Measurements from ENCODE around the gene FRY. TPM values are rescaled to one million over a fixed set of nuclear protein-coding genes. Genes with fewer than 3 reads are reported as not detected.

The FRY gene
- total RNA-seq, 2 experiments from 2014 or later: 3.0 to 7.0 TPM

- intact Hi-C loops (cut with micrococcal nuclease; ENCODE audit: unreplicated experiment): no loop called here
Measured at GRCh38 chr13:32202268-32202667, 170.7 kb downstream of the FRY start.

DNA sequence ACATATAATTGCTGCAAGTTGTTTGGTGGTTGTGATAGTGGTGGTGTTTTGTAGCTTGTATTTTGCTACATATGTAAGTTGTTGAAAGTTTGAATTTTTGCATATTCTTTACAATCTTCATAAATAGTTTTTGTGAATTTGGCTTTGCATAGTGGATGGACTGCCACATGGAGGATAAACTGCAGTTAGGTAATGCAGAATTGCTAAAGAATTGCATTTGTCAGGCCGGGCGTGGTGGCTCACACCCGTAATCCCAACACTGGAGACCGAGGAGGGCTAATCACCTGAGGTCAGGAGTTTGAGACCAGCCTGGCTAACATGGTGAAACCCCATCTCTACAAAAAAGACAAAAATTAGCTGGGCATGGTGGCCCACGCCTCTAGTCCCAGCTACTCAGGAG is 171.6 kb downstream of the FRY start:
- TF ChIP-seq EZH2phosphoT487 (IDR thresholded peaks at IDR 0.05; ENCODE audit: borderline replicate concordance, low read depth, low read length): no peak
- no peak for TF ChIP-seq CTCF (conservative IDR thresholded peaks at IDR 0.05; ENCODE audit: low read length)
- POLR2A ChIA-PET: interaction anchor here (3.2 kb wide), 1 partner anchor 12 kb away, joined by 10 read pairs; no protein-coding TSS in a partner anchor
- no peak overlapping the region for H2AFZ ChIP-seq (ENCODE audit: low read length)
- no peaks in the 10 kb centered on the region for H3K9me3 ChIP-seq (ENCODE audit: low read length)
- H3K4me3 ChIP-seq (ENCODE audit: low read depth, low read length, poor library complexity, severe bottlenecking): no peak overlapping the region
- CTCF ChIA-PET (ENCODE audit: unreplicated experiment): no interaction called here
- no peak overlapping the region for H3K4me2 ChIP-seq (ENCODE audit: low read length)
- H4K20me1 ChIP-seq (ENCODE audit: insufficient read depth, low read length): no peaks in the 10 kb centered on the region
- no peaks in the 10 kb centered on the region for H3K79me2 ChIP-seq (ENCODE audit: insufficient read depth, low read depth, low read length)
- H3K36me3 ChIP-seq (ENCODE audit: insufficient read depth, low read length): no peaks in the 10 kb centered on the region
- no TSS peak for BruUV-seq (replicated peaks)
- no peaks in the 10 kb centered on the region for H3K9me2 ChIP-seq (ENCODE audit: insufficient read depth, low read length)
- no peaks in the 10 kb centered on the region for H3K4me1 ChIP-seq (ENCODE audit: insufficient read depth, low read length, poor library complexity, severe bottlenecking)
- H3K27ac ChIP-seq (ENCODE audit: low read depth, low read length, poor library complexity, severe bottlenecking): no peak overlapping the region
- no peak for DNase-seq (ENCODE audit: low spot score)
- intact Hi-C loops (cut with micrococcal nuclease; ENCODE audit: unreplicated experiment): no loop called here

More at GRCh38 chr13:32202268-32202667, 170.7 kb downstream of the FRY start:
- BruUV-seq (replicated peaks): no TSS peak
- no peak for TF ChIP-seq CTCF (conservative IDR thresholded peaks at IDR 0.05; ENCODE audit: low read length)
- TF ChIP-seq EZH2phosphoT487 (IDR thresholded peaks at IDR 0.05; ENCODE audit: borderline replicate concordance, low read depth, low read length): no peak
- H2AFZ ChIP-seq (ENCODE audit: low read length): no peak overlapping the region
- no peaks in the 10 kb centered on the region for H3K79me2 ChIP-seq (ENCODE audit: insufficient read depth, low read depth, low read length)
- H3K4me1 ChIP-seq (ENCODE audit: insufficient read depth, low read length, poor library complexity, severe bottlenecking): no peaks in the 10 kb centered on the region
- no peak overlapping the region for H3K4me3 ChIP-seq (ENCODE audit: low read depth, low read length, poor library complexity, severe bottlenecking)
- no peaks in the 10 kb centered on the region for H3K36me3 ChIP-seq (ENCODE audit: insufficient read depth, low read length)
- H3K9me2 ChIP-seq (ENCODE audit: insufficient read depth, low read length): no peaks in the 10 kb centered on the region
- POLR2A ChIA-PET: interaction anchor here (3.2 kb wide), 1 partner anchor 13 kb away, joined by 10 read pairs; no protein-coding TSS in a partner anchor
- H3K9me3 ChIP-seq (ENCODE audit: low read length): no peaks in the 10 kb centered on the region
- CTCF ChIA-PET (ENCODE audit: unreplicated experiment): no interaction called here
- no peaks in the 10 kb centered on the region for H4K20me1 ChIP-seq (ENCODE audit: insufficient read depth, low read length)
- no peak overlapping the region for H3K27ac ChIP-seq (ENCODE audit: low read depth, low read length, poor library complexity, severe bottlenecking)
- no peak for DNase-seq (ENCODE audit: low spot score)
- H3K4me2 ChIP-seq (ENCODE audit: low read length): no peak overlapping the region

DNA sequence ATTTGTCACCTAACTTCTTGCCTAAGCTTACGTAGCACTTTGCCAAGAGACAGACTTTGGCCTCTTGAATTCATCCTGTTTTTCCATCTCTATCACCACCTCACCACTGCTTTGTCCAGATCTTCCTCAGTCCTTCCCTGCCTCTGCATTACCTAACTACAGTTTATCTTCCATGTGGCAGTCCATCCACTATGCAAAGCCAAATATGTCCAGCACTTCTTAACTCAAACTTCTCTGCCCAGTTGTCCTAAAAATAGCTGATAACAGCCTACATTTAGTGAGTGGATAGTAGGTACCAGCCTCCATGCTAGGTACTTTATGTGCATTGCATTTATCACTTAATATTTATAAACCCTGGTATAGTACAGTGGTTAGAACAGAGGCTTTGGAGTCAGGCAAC is 172.2 kb downstream of the FRY start:
- TF ChIP-seq EZH2phosphoT487 (IDR thresholded peaks at IDR 0.05; ENCODE audit: borderline replicate concordance, low read depth, low read length): no peak
- no peak overlapping the region for H3K27ac ChIP-seq (ENCODE audit: low read depth, low read length, poor library complexity, severe bottlenecking)
- DNase-seq (ENCODE audit: low spot score): no peak
- no TSS peak for BruUV-seq (replicated peaks)
- no peak overlapping the region for H3K4me2 ChIP-seq (ENCODE audit: low read length)
- H3K36me3 ChIP-seq (ENCODE audit: insufficient read depth, low read length): no peaks in the 10 kb centered on the region
- H3K4me1 ChIP-seq (ENCODE audit: insufficient read depth, low read length, poor library complexity, severe bottlenecking): no peaks in the 10 kb centered on the region
- no peaks in the 10 kb centered on the region for H3K9me3 ChIP-seq (ENCODE audit: low read length)
- ChIA-PET POLR2A (interaction anchor here (3.2 kb wide), 1 partner anchor 12 kb away, joined by 10 read pairs; no protein-coding TSS in a partner anchor), CTCF (ENCODE audit: unreplicated experiment) (no interaction called here)
- no peak overlapping the region for H3K4me3 ChIP-seq (ENCODE audit: low read depth, low read length, poor library complexity, severe bottlenecking)
- no peaks in the 10 kb centered on the region for H4K20me1 ChIP-seq (ENCODE audit: insufficient read depth, low read length)
- H3K79me2 ChIP-seq (ENCODE audit: insufficient read depth, low read depth, low read length): no peaks in the 10 kb centered on the region
- intact Hi-C loops (cut with micrococcal nuclease; ENCODE audit: unreplicated experiment): no loop called here
- H2AFZ ChIP-seq (ENCODE audit: low read length): no peak overlapping the region
- no peaks in the 10 kb centered on the region for H3K9me2 ChIP-seq (ENCODE audit: insufficient read depth, low read length)
